Right lobe of liver (tissue), 4 donors: ENCODE measurements around the gene RBM10.
"Not testable (repeated sequence)": the region's sequence is repeated elsewhere in the genome, so short reads cannot be mapped to it uniquely, and the experiment has no call there.

Experiments used
- CTCF ChIP-seq, 4 donors: fragments of 200-600 bp in 3 of 4; fragments of 450-650 bp in 1 of 4; IDR thresholded peaks; one replicate each; pipeline versions ENCODE4 v1.5.1 to v1.8.0; 2016 to 2022; ENCODE audit warnings: antibody characterized with exemption in 4 of 4, mild to moderate bottlenecking in 2 of 4
- POLR2A ChIP-seq: fragments of 450-650 bp; IDR thresholded peaks from one replicate; pipeline ENCODE4 v1.6.1; 2017; ENCODE audit warnings: antibody characterized with exemption, mild to moderate bottlenecking
- donor health status: DM: no; HTN: no; CAD: no.
- donor health status: DM: no; HTN: no; CAD: no.
- donor health status: DM: no; HTN: yes; CAD: no.

- TF ChIP-seq CTCF (IDR thresholded peaks at IDR 0.05); POLR2A: not testable (repeated sequence)
These were observed 33.9 kb upstream of the RBM10 start for GRCh38 chrX:47110936-47111615.
